ENCODE results near the gene ZBTB8B.
"Not testable (repeated sequence)": the region's sequence is repeated elsewhere in the genome, so short reads cannot be mapped to it uniquely, and the experiment has no call there.

- TF ChIP-seq, protein P1, sequence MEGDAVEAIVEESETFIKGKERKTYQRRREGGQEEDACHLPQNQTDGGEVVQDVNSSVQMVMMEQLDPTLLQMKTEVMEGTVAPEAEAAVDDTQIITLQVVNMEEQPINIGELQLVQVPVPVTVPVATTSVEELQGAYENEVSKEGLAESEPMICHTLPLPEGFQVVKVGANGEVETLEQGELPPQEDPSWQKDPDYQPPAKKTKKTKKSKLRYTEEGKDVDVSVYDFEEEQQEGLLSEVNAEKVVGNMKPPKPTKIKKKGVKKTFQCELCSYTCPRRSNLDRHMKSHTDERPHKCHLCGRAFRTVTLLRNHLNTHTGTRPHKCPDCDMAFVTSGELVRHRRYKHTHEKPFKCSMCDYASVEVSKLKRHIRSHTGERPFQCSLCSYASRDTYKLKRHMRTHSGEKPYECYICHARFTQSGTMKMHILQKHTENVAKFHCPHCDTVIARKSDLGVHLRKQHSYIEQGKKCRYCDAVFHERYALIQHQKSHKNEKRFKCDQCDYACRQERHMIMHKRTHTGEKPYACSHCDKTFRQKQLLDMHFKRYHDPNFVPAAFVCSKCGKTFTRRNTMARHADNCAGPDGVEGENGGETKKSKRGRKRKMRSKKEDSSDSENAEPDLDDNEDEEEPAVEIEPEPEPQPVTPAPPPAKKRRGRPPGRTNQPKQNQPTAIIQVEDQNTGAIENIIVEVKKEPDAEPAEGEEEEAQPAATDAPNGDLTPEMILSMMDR (IDR thresholded peaks at IDR 0.05), result not testable (repeated sequence)
- not testable (repeated sequence) for TF ChIP-seq RAD21 (IDR thresholded peaks at IDR 0.05; ENCODE audit: low read length); YY1 (IDR thresholded peaks at IDR 0.05; ENCODE audit: low read depth); FOXJ3 (CRISPR knock-in tag; IDR thresholded peaks at IDR 0.05); TAF1 (IDR thresholded peaks at IDR 0.05; ENCODE audit: borderline replicate concordance, low read depth, low read length); EZH2phosphoT487 (IDR thresholded peaks at IDR 0.05; ENCODE audit: borderline replicate concordance, low read depth); NFIC (IDR thresholded peaks at IDR 0.05; ENCODE audit: borderline replicate concordance); GABPA (IDR thresholded peaks at IDR 0.05; ENCODE audit: low read depth); FOXM1 (IDR thresholded peaks at IDR 0.05; ENCODE audit: low read depth)
- TF ChIP-seq, protein P2, sequence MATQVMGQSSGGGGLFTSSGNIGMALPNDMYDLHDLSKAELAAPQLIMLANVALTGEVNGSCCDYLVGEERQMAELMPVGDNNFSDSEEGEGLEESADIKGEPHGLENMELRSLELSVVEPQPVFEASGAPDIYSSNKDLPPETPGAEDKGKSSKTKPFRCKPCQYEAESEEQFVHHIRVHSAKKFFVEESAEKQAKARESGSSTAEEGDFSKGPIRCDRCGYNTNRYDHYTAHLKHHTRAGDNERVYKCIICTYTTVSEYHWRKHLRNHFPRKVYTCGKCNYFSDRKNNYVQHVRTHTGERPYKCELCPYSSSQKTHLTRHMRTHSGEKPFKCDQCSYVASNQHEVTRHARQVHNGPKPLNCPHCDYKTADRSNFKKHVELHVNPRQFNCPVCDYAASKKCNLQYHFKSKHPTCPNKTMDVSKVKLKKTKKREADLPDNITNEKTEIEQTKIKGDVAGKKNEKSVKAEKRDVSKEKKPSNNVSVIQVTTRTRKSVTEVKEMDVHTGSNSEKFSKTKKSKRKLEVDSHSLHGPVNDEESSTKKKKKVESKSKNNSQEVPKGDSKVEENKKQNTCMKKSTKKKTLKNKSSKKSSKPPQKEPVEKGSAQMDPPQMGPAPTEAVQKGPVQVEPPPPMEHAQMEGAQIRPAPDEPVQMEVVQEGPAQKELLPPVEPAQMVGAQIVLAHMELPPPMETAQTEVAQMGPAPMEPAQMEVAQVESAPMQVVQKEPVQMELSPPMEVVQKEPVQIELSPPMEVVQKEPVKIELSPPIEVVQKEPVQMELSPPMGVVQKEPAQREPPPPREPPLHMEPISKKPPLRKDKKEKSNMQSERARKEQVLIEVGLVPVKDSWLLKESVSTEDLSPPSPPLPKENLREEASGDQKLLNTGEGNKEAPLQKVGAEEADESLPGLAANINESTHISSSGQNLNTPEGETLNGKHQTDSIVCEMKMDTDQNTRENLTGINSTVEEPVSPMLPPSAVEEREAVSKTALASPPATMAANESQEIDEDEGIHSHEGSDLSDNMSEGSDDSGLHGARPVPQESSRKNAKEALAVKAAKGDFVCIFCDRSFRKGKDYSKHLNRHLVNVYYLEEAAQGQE (IDR thresholded peaks at IDR 0.05; ENCODE audit: low read depth, low read length), result not testable (repeated sequence)
- TF ChIP-seq, protein P3, sequence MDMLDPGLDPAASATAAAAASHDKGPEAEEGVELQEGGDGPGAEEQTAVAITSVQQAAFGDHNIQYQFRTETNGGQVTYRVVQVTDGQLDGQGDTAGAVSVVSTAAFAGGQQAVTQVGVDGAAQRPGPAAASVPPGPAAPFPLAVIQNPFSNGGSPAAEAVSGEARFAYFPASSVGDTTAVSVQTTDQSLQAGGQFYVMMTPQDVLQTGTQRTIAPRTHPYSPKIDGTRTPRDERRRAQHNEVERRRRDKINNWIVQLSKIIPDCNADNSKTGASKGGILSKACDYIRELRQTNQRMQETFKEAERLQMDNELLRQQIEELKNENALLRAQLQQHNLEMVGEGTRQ (IDR thresholded peaks at IDR 0.05; ENCODE audit: borderline replicate concordance, low read depth, low read length), result not testable (repeated sequence)
- TF ChIP-seq, protein P4, sequence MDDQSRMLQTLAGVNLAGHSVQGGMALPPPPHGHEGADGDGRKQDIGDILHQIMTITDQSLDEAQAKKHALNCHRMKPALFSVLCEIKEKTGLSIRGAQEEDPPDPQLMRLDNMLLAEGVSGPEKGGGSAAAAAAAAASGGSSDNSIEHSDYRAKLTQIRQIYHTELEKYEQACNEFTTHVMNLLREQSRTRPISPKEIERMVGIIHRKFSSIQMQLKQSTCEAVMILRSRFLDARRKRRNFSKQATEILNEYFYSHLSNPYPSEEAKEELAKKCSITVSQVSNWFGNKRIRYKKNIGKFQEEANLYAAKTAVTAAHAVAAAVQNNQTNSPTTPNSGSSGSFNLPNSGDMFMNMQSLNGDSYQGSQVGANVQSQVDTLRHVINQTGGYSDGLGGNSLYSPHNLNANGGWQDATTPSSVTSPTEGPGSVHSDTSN (IDR thresholded peaks at IDR 0.05), result not testable (repeated sequence)
- TF ChIP-seq, protein P5, sequence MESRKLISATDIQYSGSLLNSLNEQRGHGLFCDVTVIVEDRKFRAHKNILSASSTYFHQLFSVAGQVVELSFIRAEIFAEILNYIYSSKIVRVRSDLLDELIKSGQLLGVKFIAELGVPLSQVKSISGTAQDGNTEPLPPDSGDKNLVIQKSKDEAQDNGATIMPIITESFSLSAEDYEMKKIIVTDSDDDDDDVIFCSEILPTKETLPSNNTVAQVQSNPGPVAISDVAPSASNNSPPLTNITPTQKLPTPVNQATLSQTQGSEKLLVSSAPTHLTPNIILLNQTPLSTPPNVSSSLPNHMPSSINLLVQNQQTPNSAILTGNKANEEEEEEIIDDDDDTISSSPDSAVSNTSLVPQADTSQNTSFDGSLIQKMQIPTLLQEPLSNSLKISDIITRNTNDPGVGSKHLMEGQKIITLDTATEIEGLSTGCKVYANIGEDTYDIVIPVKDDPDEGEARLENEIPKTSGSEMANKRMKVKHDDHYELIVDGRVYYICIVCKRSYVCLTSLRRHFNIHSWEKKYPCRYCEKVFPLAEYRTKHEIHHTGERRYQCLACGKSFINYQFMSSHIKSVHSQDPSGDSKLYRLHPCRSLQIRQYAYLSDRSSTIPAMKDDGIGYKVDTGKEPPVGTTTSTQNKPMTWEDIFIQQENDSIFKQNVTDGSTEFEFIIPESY (IDR thresholded peaks at IDR 0.05; ENCODE audit: borderline replicate concordance, low read depth), result not testable (repeated sequence)
These were observed 6.1 kb upstream of the ZBTB8B start for GRCh38 chr1:32458798-32459197.
